ENCODE measurements around the gene TARBP1.

- TF ChIP-seq SMC3 (conservative IDR thresholded peaks at IDR 0.05; ENCODE audit: poor library complexity) (no peak), EZH2 (IDR thresholded peaks at IDR 0.05; ENCODE audit: borderline replicate concordance, insufficient read depth, low read length, poor library complexity, severe bottlenecking) (no peak)
- TF ChIP-seq, protein P1, sequence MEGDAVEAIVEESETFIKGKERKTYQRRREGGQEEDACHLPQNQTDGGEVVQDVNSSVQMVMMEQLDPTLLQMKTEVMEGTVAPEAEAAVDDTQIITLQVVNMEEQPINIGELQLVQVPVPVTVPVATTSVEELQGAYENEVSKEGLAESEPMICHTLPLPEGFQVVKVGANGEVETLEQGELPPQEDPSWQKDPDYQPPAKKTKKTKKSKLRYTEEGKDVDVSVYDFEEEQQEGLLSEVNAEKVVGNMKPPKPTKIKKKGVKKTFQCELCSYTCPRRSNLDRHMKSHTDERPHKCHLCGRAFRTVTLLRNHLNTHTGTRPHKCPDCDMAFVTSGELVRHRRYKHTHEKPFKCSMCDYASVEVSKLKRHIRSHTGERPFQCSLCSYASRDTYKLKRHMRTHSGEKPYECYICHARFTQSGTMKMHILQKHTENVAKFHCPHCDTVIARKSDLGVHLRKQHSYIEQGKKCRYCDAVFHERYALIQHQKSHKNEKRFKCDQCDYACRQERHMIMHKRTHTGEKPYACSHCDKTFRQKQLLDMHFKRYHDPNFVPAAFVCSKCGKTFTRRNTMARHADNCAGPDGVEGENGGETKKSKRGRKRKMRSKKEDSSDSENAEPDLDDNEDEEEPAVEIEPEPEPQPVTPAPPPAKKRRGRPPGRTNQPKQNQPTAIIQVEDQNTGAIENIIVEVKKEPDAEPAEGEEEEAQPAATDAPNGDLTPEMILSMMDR (IDR thresholded peaks at IDR 0.05; ENCODE audit: poor library complexity, severe bottlenecking): no peak
These were observed 40.5 kb upstream of the TARBP1 start for GRCh38 chr1:234519506-234519905.
